ENCODE measurements around the gene SPATA31E1. TPM values are rescaled to one million over a fixed set of nuclear protein-coding genes. Genes with fewer than 3 reads are reported as not detected.
"Not testable (repeated sequence)": the region's sequence is repeated elsewhere in the genome, so short reads cannot be mapped to it uniquely, and the experiment has no call there.

The SPATA31E1 gene
- total and polyA plus RNA-seq, 3 donors from 2014 or later: 4.6 to 25.0 (median 4.8) TPM

DNA sequence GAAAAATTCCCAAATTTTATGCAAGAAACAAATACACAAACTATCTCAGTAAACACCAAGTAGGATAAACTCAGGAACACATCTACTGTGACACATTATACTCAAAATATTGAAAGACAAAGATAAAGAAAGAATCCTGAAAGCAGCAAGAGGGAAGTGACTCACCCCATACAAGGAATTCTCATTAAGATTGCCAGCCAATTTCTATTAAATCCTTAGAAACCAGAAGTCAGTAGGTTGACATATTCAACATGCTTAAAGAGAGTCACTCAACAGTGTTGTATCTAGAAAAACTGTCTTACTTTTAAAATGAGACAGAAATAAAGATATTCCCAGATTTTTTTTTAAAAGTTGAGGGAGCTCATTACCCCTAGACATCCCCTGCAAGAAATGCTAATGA, 15.5 kb downstream of the SPATA31E1 start:
- no peak overlapping the region for H3K27ac ChIP-seq
- intact Hi-C loops (cut with DNase I; ENCODE audit: low total_unique reads): no loop called here
- TF ChIP-seq POLR2A (IDR thresholded peaks at IDR 0.05): no peak
- TF ChIP-seq, protein P1, sequence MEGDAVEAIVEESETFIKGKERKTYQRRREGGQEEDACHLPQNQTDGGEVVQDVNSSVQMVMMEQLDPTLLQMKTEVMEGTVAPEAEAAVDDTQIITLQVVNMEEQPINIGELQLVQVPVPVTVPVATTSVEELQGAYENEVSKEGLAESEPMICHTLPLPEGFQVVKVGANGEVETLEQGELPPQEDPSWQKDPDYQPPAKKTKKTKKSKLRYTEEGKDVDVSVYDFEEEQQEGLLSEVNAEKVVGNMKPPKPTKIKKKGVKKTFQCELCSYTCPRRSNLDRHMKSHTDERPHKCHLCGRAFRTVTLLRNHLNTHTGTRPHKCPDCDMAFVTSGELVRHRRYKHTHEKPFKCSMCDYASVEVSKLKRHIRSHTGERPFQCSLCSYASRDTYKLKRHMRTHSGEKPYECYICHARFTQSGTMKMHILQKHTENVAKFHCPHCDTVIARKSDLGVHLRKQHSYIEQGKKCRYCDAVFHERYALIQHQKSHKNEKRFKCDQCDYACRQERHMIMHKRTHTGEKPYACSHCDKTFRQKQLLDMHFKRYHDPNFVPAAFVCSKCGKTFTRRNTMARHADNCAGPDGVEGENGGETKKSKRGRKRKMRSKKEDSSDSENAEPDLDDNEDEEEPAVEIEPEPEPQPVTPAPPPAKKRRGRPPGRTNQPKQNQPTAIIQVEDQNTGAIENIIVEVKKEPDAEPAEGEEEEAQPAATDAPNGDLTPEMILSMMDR (IDR thresholded peaks at IDR 0.05): no peak
- H3K4me1 ChIP-seq: no peaks in the 10 kb centered on the region
- no peaks in the 10 kb centered on the region for H3K9me3 ChIP-seq
- no peaks in the 10 kb centered on the region for H3K27me3 ChIP-seq
- no peaks in the 10 kb centered on the region for H3K36me3 ChIP-seq (ENCODE audit: low read depth, missing control alignments)
- H3K4me3 ChIP-seq: no peak overlapping the region
- no peak for DNase-seq

DNA sequence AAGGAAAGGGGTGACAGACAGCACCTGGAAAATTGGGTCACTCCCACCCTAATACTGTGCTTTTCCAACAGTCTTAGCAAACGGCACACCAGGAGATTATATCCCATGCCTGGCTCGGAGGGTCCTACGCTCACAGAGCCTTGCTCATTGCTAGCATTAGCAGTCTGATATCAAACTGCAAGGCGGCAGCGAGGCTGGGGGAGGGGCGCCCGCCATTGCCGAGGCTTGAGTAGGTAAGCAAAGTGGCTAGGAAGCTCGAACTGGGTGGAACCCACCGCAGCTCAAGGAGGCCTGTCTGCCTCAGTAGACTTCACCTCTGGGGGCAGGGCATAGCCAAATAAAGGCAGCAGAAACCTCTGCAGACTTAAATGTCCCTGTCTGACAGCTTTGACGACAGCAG, 19.7 kb downstream of the SPATA31E1 start:
- H3K27me3 ChIP-seq; H3K9me3 ChIP-seq; H3K4me3 ChIP-seq; H3K4me1 ChIP-seq; intact Hi-C loops (cut with DNase I; ENCODE audit: low total_unique reads); DNase-seq; H3K27ac ChIP-seq; H3K36me3 ChIP-seq (ENCODE audit: low read depth, missing control alignments): not testable (repeated sequence)
- 79 to 94% methylated on average over 11 of the region's 11 CpGs for WGBS, 2 donors

DNA sequence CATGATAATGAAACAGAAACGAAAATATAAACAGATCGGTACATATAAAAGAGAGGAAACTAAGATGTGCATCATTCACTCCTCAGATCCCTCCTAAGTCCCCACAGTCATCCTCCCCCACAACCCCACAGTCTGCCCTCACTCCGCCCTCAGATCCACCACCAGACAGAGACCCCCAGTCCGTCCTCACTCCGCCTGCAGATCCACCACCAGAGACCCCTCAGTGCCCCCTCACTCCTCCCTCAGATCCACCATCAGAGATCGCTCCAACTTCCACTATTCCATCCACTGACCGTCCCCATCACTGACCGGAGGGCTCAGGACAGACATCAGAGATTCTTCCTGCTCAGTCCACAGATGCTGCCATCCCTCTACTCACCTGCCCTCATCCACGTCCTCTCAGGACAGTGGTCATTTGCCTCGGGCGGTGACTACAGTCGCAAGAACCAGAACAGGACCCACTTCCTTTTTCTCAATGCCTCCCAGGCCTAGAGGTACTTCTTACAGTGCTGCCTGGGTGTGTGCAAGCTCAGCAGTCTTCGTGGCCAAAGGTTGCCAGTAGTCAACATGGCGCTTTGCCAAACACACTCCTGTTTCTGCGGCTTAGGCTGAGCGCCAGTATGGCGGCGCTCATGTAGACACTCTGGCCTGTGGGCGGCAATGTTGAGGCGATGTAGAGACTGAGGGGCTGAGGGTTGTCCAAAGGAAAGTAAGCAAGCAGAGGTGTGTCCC, 26.8 kb downstream of the SPATA31E1 start:
- no peaks in the 10 kb centered on the region for H3K4me1 ChIP-seq
- H3K4me3 ChIP-seq: no peak overlapping the region
- 94 to 95% methylated on average over 20 of the region's 20 CpGs for WGBS, 2 donors
- intact Hi-C loops (cut with DNase I; ENCODE audit: low total_unique reads): no loop called here
- DNase-seq: no peak
- no peak for TF ChIP-seq POLR2A (IDR thresholded peaks at IDR 0.05)
- TF ChIP-seq, protein P1 (IDR thresholded peaks at IDR 0.05): no peak
- no peaks in the 10 kb centered on the region for H3K27me3 ChIP-seq
- H3K36me3 ChIP-seq (ENCODE audit: low read depth, missing control alignments): no peaks in the 10 kb centered on the region
- H3K9me3 ChIP-seq: no peaks in the 10 kb centered on the region
- no peak overlapping the region for H3K27ac ChIP-seq

DNA sequence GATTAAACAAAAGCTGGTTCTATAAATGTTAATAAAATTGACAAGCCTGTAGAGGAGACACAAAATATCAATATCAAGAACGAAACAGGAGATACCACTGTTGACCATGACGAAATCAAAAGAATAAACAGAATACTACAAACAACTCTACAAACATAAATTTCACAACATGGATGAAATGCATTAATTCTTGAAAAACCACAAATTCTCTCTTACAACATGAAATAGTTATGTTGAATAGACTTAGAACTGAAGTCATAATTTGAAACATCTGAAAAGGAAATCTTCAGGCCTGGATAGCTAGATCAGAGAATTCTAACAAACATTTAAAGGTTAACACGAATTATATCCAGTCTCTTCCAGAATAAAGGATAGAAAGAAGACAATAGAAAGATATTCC, 28.1 kb downstream of the SPATA31E1 start:
- Histone ChIP-seq H3K27ac (no peak overlapping the region), H3K4me3 (no peak overlapping the region), H3K9me3 (no peaks in the 10 kb centered on the region), H3K4me1 (no peaks in the 10 kb centered on the region), H3K27me3 (no peaks in the 10 kb centered on the region), H3K36me3 (ENCODE audit: low read depth, missing control alignments) (no peaks in the 10 kb centered on the region)
- 86 to 87% methylated on average over 3 of the region's 3 CpGs for WGBS, 2 donors
- intact Hi-C loops (cut with DNase I; ENCODE audit: low total_unique reads): no loop called here
- TF ChIP-seq POLR2A (IDR thresholded peaks at IDR 0.05): no peak
- TF ChIP-seq, protein P1 (IDR thresholded peaks at IDR 0.05): no peak
- DNase-seq: no peak

DNA sequence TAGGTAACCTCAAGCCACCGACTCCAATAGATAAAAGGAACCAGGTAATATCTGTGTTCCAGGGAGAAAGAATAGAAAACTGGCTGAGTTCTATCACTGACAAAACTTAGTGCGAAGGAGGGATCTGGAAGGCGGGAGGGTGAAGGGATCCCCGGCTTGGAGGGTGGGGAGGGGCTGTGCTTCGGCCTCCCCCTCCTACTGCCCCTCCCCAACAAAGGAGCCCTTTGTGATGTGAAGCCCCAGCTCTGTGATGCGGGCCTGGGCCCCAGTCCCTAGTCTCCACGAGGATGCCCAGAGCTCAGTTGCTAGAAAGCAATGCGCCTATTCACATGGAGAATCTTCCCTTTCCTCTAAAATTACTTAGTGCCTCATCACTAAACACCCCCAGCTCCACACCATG, 35.0 kb downstream of the SPATA31E1 start, which contains the start of gene SPATA31C1:
TSS of gene SPATA31C1 (plus strand) at position 301 of the 400 bp plus-strand sequence.
- H3K27ac ChIP-seq; H3K27me3 ChIP-seq; H3K4me1 ChIP-seq; H3K9me3 ChIP-seq; H3K36me3 ChIP-seq (ENCODE audit: low read depth, missing control alignments); DNase-seq; H3K4me3 ChIP-seq; intact Hi-C loops (cut with DNase I; ENCODE audit: low total_unique reads): not testable (repeated sequence)
- WGBS, 2 donors: no CpG with 5 or more reads among the region's 8 CpGs

DNA sequence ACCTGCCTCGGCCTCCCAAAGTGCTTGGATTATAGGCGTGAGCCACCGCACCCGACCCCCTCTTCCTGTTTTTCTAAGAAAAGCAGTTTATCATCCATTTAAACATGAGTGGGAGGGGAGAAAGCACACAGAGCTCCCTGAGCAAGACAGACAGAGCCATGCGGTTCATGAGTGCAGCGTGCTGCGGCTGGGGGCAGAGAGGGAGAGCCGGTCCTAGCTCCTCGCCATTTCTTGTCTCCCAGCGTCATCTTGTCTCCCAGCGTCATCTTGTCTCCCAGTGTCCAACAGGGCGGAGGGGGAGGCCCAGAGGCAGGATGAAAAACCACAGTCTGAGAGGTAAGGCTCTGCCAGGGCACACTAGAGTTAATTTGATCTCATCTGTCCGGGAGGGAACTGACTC, 36.3 kb downstream of the SPATA31E1 start:
- H3K4me1 ChIP-seq; H3K27ac ChIP-seq; H3K27me3 ChIP-seq; H3K9me3 ChIP-seq; DNase-seq; intact Hi-C loops (cut with DNase I; ENCODE audit: low total_unique reads); H3K4me3 ChIP-seq; H3K36me3 ChIP-seq (ENCODE audit: low read depth, missing control alignments): not testable (repeated sequence)
- 72 to 75% methylated on average over 12 to 13 of the region's 13 CpGs for WGBS, 2 donors

DNA sequence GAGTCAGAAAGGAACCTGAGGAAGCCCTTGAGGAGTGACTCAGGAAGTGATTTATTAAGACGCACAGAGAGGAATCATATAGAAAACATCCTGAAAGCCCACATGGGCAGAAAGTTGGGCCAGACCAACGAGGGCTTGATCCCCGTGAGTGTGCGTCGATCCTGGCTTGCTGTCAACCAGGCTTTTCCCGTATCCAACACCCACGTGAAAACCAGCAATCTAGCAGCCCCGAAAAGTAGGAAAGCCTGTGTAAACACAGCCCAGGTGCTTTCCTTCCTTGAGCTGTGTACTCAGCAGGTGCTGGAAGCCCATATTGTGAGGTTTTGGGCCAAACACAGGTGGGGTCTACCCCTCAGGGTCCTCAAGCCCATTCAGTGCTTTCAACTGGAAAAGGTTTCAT, 38.9 kb downstream of the SPATA31E1 start:
- WGBS, 2 donors: 88 to 93% methylated on average over 7 to 8 of the region's 8 CpGs
- H3K4me1 ChIP-seq; DNase-seq; H3K27me3 ChIP-seq; H3K4me3 ChIP-seq; intact Hi-C loops (cut with DNase I; ENCODE audit: low total_unique reads); H3K9me3 ChIP-seq; H3K27ac ChIP-seq; H3K36me3 ChIP-seq (ENCODE audit: low read depth, missing control alignments): not testable (repeated sequence)

DNA sequence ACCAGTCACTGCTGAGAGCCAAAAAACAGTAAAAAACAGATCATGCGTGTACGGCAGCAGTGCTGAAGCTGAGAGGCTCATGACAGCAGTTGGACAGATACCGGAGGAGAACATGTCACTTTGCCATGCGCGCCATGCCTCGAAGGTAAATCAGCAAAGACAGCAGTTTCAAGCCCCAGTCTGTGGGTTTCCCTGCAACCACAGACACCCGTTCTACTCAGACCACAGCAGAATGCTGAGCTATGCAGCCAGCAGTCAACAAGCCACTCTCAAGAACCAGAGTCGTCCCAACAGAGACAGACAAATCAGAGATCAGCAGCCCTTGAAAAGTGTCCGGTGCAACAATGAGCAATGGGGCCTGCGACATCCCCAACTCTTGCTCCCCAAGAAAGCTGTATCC, 40.3 kb downstream of the SPATA31E1 start:
- intact Hi-C loops (cut with DNase I; ENCODE audit: low total_unique reads): not testable (repeated sequence)

DNA sequence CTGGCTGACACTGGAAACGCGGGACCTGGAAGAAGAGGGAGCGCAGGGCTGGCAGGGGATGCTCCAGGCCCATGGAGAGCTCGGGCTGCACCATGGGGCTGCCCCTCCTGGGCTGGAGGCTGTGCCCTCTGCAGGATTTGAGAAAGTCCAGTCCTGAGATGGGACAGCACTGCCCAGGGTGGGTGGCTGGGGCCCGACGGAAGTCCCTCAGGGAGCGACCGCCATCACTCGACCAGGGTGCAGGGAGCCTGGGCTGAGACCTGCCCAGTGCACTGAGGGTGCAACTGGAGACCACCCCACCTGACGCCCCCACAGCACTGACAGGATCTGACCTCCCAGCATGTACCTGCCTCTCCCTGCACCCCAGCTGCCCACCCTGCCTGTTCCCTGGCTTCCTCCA, 42.2 kb downstream of the SPATA31E1 start:
- H3K27ac ChIP-seq; H3K9me3 ChIP-seq; intact Hi-C loops (cut with DNase I; ENCODE audit: low total_unique reads); DNase-seq; H3K4me1 ChIP-seq; H3K36me3 ChIP-seq (ENCODE audit: low read depth, missing control alignments); H3K4me3 ChIP-seq; H3K27me3 ChIP-seq: not testable (repeated sequence)
- 95% methylated on average over 6 to 7 of the region's 10 CpGs for WGBS, 2 donors

More for the DNA sequence above, 40.3 kb downstream of the SPATA31E1 start:
- 80 to 87% methylated on average over 1 to 8 of the region's 10 CpGs for WGBS, 2 donors
- not testable (repeated sequence) for H3K27me3 ChIP-seq; H3K9me3 ChIP-seq; H3K4me3 ChIP-seq; H3K36me3 ChIP-seq (ENCODE audit: low read depth, missing control alignments); DNase-seq; H3K4me1 ChIP-seq; H3K27ac ChIP-seq

All from testis (tissue), 3 donors.